Common myeloid progenitor, CD34-positive (primary cell): ENCODE data around the gene RASA4B.
"Not testable (repeated sequence)": the region's sequence is repeated elsewhere in the genome, so short reads cannot be mapped to it uniquely, and the experiment has no call there.

Experiments used
- CTCF ChIA-PET: fragments of 350-600 bp; sonication (Branson Sonifier 250); formaldehyde crosslinking; loops from one replicate; lab custom pipeline; 2021; ENCODE audit warnings: antibody characterized with exemption; lab: Charles Lee
- POLR2A ChIA-PET: fragments of 350-600 bp; sonication (Branson Sonifier 250); formaldehyde crosslinking; loops from one replicate; lab custom pipeline; 2021; ENCODE audit warnings: antibody characterized with exemption; lab: Charles Lee
- DNase-seq, 3 donors: peaks; one replicate each; pipeline versions ENCODE4 v3.0.0 to v3.0.0-alpha.2; 2013
- H3K27ac ChIP-seq, 2 experiments: 1 replicate in 1 of 2; 2 replicates in 1 of 2; pipeline ENCODE4 v1.7.0; 2013; ENCODE audit warnings: inconsistent platforms in 2 of 2, low read length in 2 of 2, mild to moderate bottlenecking in 2 of 2, low read depth in 1 of 2, moderate library complexity in 1 of 2; ENCODE audit not compliant: severe bottlenecking in 2 of 2, insufficient read depth in 1 of 2, poor library complexity in 1 of 2
- H3K27me3 ChIP-seq, 5 experiments: replicated peaks in 2 of 5; 1 replicate in 3 of 5; 2 replicates in 2 of 5; pipeline versions ENCODE4 v1.6.1 to v1.7.0; 2013; ENCODE audit warnings: low read length in 4 of 5, mild to moderate bottlenecking in 2 of 5, moderate library complexity in 2 of 5, inconsistent platforms in 1 of 5; ENCODE audit not compliant: insufficient read depth in 5 of 5, control insufficient read depth in 4 of 5
- H3K36me3 ChIP-seq, 4 experiments: 1 replicate in 2 of 4; 2 replicates in 2 of 4; pipeline versions ENCODE4 v1.6.1 to v1.7.0; 2013; ENCODE audit warnings: low read length in 3 of 4, control low read depth in 1 of 4, mild to moderate bottlenecking in 1 of 4; ENCODE audit not compliant: control insufficient read depth in 4 of 4, insufficient read depth in 4 of 4
- H3K4me1 ChIP-seq, 4 experiments: 1 replicate in 3 of 4; 2 replicates in 1 of 4; pipeline versions ENCODE4 v1.6.1 to v1.7.1; 2013; ENCODE audit warnings: low read length in 3 of 4, mild to moderate bottlenecking in 3 of 4, control low read depth in 1 of 4, inconsistent platforms in 1 of 4, moderate library complexity in 1 of 4; ENCODE audit not compliant: control insufficient read depth in 4 of 4, insufficient read depth in 4 of 4; ENCODE audit errors: control extremely low read depth in 1 of 4
- H3K4me3 ChIP-seq, 7 experiments: 1 replicate in 4 of 7; 2 replicates in 3 of 7; pipeline versions ENCODE4 v1.5.1 to v1.7.0; 2013; ENCODE audit warnings: mild to moderate bottlenecking in 7 of 7, low read length in 6 of 7, moderate library complexity in 6 of 7, inconsistent platforms in 2 of 7, low read depth in 2 of 7, control low read depth in 1 of 7; ENCODE audit not compliant: insufficient read depth in 4 of 7, control insufficient read depth in 1 of 7; ENCODE audit errors: extremely low read depth in 1 of 7
- H3K9me3 ChIP-seq, 5 experiments: 1 replicate in 4 of 5; 2 replicates in 1 of 5; pipeline versions ENCODE4 v1.6.1 to v1.7.1; 2013; ENCODE audit warnings: low read length in 4 of 5, mild to moderate bottlenecking in 2 of 5, inconsistent platforms in 1 of 5, low read depth in 1 of 5, moderate library complexity in 1 of 5; ENCODE audit not compliant: control insufficient read depth in 4 of 5, insufficient read depth in 2 of 5; ENCODE audit errors: control extremely low read depth in 1 of 5
- WGBS: methylation state at CpG from one replicate; pipeline ENCODE4 v1.1.5; 2013; ENCODE audit not compliant: insufficient coverage; 5-methylcytosine and 5-hydroxymethylcytosine counted together

RASA4B gene

GRCh38 chr7:102510575-102510974 lies 7.0 kb downstream of the RASA4B start:
- CTCF ChIA-PET, H3K4me1 ChIP-seq, H3K27me3 ChIP-seq, H3K27ac ChIP-seq, DNase-seq, POLR2A ChIA-PET, H3K36me3 ChIP-seq, H3K9me3 ChIP-seq, H3K4me3 ChIP-seq: not testable (repeated sequence)
- WGBS: no CpG with 5 or more reads among the region's 8 CpGs

GRCh38 chr7:102507410-102508088 lies 10.0 kb downstream of the RASA4B start:
- CTCF ChIA-PET, H3K27me3 ChIP-seq, POLR2A ChIA-PET, DNase-seq, H3K4me1 ChIP-seq, H3K4me3 ChIP-seq, H3K36me3 ChIP-seq, H3K9me3 ChIP-seq, H3K27ac ChIP-seq: not testable (repeated sequence)
- no CpG with 5 or more reads among the region's 8 CpGs for WGBS

GRCh38 chr7:102505298-102506185 lies 12.0 kb downstream of the RASA4B start:
- H3K27ac ChIP-seq, DNase-seq: not testable (repeated sequence)
- WGBS: no CpG with 5 or more reads among the region's 24 CpGs

GRCh38 chr7:102503141-102503540 lies 14.4 kb downstream of the RASA4B start:
- POLR2A ChIA-PET: not testable (repeated sequence)

More at GRCh38 chr7:102505298-102506185, 12.0 kb downstream of the RASA4B start:
- POLR2A ChIA-PET, H3K4me3 ChIP-seq, H3K9me3 ChIP-seq, H3K27me3 ChIP-seq, H3K4me1 ChIP-seq, CTCF ChIA-PET, H3K36me3 ChIP-seq: not testable (repeated sequence)

GRCh38 chr7:102498321-102498720 lies 19.3 kb downstream of the RASA4B start:
- WGBS: no CpG with 5 or more reads among the region's 16 CpGs
- H3K27me3 ChIP-seq, DNase-seq, POLR2A ChIA-PET, H3K27ac ChIP-seq, CTCF ChIA-PET, H3K36me3 ChIP-seq, H3K4me3 ChIP-seq, H3K9me3 ChIP-seq, H3K4me1 ChIP-seq: not testable (repeated sequence)

More at GRCh38 chr7:102503141-102503540, 14.4 kb downstream of the RASA4B start:
- H3K4me1 ChIP-seq, H3K4me3 ChIP-seq, CTCF ChIA-PET, H3K9me3 ChIP-seq, DNase-seq, H3K27me3 ChIP-seq, H3K27ac ChIP-seq, H3K36me3 ChIP-seq: not testable (repeated sequence)
- WGBS: no CpG with 5 or more reads among the region's 12 CpGs

GRCh38 chr7:102497308-102497707 lies 20.3 kb downstream of the RASA4B start:
- H3K4me3 ChIP-seq, CTCF ChIA-PET, DNase-seq, H3K9me3 ChIP-seq, POLR2A ChIA-PET, H3K27me3 ChIP-seq, H3K4me1 ChIP-seq, H3K27ac ChIP-seq, H3K36me3 ChIP-seq: not testable (repeated sequence)
- no CpG with 5 or more reads among the region's 5 CpGs for WGBS

- H3K36me3 ChIP-seq, H3K9me3 ChIP-seq, CTCF ChIA-PET, H3K4me1 ChIP-seq, H3K27me3 ChIP-seq, POLR2A ChIA-PET, H3K4me3 ChIP-seq, DNase-seq, H3K27ac ChIP-seq: not testable (repeated sequence)
- WGBS: 100% methylated on average over 2 of the region's 10 CpGs
Observed at GRCh38 chr7:102496861-102497260, 20.7 kb downstream of the RASA4B start.
